ENCODE results near the gene ARPC5. TPM values are rescaled to one million over a fixed set of nuclear protein-coding genes. Genes with fewer than 3 reads are reported as not detected.

ARPC5 gene
- total and polyA plus RNA-seq, 7 donors: 11.6 to 31.8 (median 13.9) TPM

- no peaks in the 10 kb centered on the region for H3K9me3 ChIP-seq
- no peaks in the 10 kb centered on the region for H3K27me3 ChIP-seq (ENCODE audit: insufficient read depth in 3 of 3, low read length in 2 of 3)
- intact Hi-C loops (cut with DNase I): no loop called here
- DNase-seq (no peak), ATAC-seq (no peak)
- TF ChIP-seq CTCF (IDR thresholded peaks at IDR 0.05): no peak
- H3K4me1 ChIP-seq: no peaks in the 10 kb centered on the region
- H3K27ac ChIP-seq: no peak overlapping the region
- 84 to 87% (median 86%) methylated on average over 12 of the region's 12 CpGs for WGBS, 3 donors
- H3K4me3 ChIP-seq: no peak overlapping the region
- H3K36me3 ChIP-seq (ENCODE audit: insufficient read depth in 1 of 2, low read depth in 1 of 2): no peaks in the 10 kb centered on the region
Observed at GRCh38 chr1:183582021-183582713, 53.4 kb downstream of the ARPC5 start.

- DNase-seq (no peak), ATAC-seq (peak in 3 of 4 donors; percentile 28 to 57 (median 47))
- WGBS, 3 donors: 19 to 22% (median 21%) methylated on average over 8 of the region's 8 CpGs
- Histone ChIP-seq H3K4me1 (no peaks in the 10 kb centered on the region), H3K27ac (peak overlapping the region; percentile 41), H3K36me3 (ENCODE audit: insufficient read depth in 1 of 2, low read depth in 1 of 2) (no peaks in the 10 kb centered on the region), H3K9me3 (no peaks in the 10 kb centered on the region), H3K4me3 (no peak overlapping the region), H3K27me3 (ENCODE audit: insufficient read depth in 3 of 3, low read length in 2 of 3) (no peaks in the 10 kb centered on the region)
- intact Hi-C loops (cut with DNase I): no loop called here
- TF ChIP-seq CTCF (IDR thresholded peaks at IDR 0.05): no peak
Observed at GRCh38 chr1:183580281-183580682, 55.3 kb downstream of the ARPC5 start.

GRCh38 chr1:183578856-183579255 is 56.7 kb downstream of the ARPC5 start:
- Histone ChIP-seq H3K27ac (no peak overlapping the region), H3K9me3 (no peaks in the 10 kb centered on the region), H3K4me1 (no peaks in the 10 kb centered on the region), H3K4me3 (no peak overlapping the region), H3K36me3 (ENCODE audit: insufficient read depth in 1 of 2, low read depth in 1 of 2) (no peaks in the 10 kb centered on the region), H3K27me3 (ENCODE audit: insufficient read depth in 3 of 3, low read length in 2 of 3) (no peaks in the 10 kb centered on the region)
- intact Hi-C loops (cut with DNase I): no loop called here
- ATAC-seq (no peak), DNase-seq (no peak)
- TF ChIP-seq CTCF (IDR thresholded peaks at IDR 0.05): no peak
- WGBS, 3 donors: 56 to 64% (median 61%) methylated on average over 2 of the region's 2 CpGs

GRCh38 chr1:183577897-183578465 is 57.6 kb downstream of the ARPC5 start:
- intact Hi-C loops (cut with DNase I): no loop called here
- ATAC-seq: no peak
- no peak for DNase-seq
- Histone ChIP-seq H3K4me1 (no peaks in the 10 kb centered on the region), H3K36me3 (ENCODE audit: insufficient read depth in 1 of 2, low read depth in 1 of 2) (no peaks in the 10 kb centered on the region), H3K27ac (peak overlapping the region; percentile 23), H3K9me3 (no peaks in the 10 kb centered on the region), H3K27me3 (ENCODE audit: insufficient read depth in 3 of 3, low read length in 2 of 3) (no peaks in the 10 kb centered on the region), H3K4me3 (no peak overlapping the region)
- TF ChIP-seq CTCF (IDR thresholded peaks at IDR 0.05): no peak
- WGBS, 3 donors: 89 to 93% (median 93%) methylated on average over 7 of the region's 7 CpGs
